ENCODE results near the gene ARHGAP22. TPM values are rescaled to one million over a fixed set of nuclear protein-coding genes. Genes with fewer than 3 reads are reported as not detected.

Gene ARHGAP22
- total and polyA plus RNA-seq, 11 donors = 1.1 to 9.5 (median 2.8) TPM

DNA sequence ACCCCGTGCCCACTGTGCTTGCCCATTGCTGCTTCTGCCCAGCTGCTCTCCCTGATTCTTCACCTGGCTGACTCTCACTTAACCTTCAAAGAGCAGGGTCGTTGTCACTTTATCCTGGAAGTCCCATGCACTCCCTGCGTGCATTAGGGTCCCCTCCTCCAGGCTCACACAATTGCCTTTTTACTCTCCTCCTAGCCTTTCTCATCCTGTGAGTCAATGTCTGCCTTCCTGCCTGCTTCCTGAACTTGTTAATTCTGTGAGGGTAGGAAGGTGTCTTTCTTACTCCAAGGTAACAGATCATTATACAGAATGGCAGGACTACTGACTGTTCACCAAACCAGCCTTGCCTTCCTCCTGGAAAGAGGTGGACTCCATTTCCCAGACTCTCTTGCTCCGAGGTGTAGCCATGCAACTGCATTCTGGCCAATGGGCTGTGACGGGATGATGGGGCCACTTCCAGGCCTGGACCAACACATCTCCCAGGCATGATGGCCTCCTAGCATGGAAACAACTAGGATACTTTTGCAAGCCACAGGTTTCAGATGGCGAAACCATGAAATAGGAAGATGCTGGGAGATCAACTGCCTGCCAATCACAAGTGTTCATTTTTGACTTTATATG lies 54.7 kb downstream of the ARHGAP22 start:
- Histone ChIP-seq H3K4me1 (peaks cover 0 to 24% (median 9%) of the 10 kb centered on the region in 12 donors), H3K27me3 (no peaks in the 10 kb centered on the region), H3K27ac (no peak overlapping the region), H3K36me3 (peaks cover 0 to 14% (median 0%) of the 10 kb centered on the region in 9 donors), H3K4me3 (no peak overlapping the region), H3K9me3 (no peaks in the 10 kb centered on the region)
- 78 to 88% (median 83%) methylated on average over 6 of the region's 6 CpGs for WGBS, 4 donors
- ATAC-seq (no peak), DNase-seq (no peak)
- intact Hi-C loops (cut with DNase I) = loop anchor here in 7 of 10 donors (2.0 to 10.0 kb wide), 8 partner anchors 57 to 962 kb away; partner anchors contain the start of gene ARHGAP22 (in 5 of the 7)
- no peak for TF ChIP-seq CTCF (IDR thresholded peaks at IDR 0.05)
- TF ChIP-seq POLR2A (IDR thresholded peaks at IDR 0.05) = no peak

DNA sequence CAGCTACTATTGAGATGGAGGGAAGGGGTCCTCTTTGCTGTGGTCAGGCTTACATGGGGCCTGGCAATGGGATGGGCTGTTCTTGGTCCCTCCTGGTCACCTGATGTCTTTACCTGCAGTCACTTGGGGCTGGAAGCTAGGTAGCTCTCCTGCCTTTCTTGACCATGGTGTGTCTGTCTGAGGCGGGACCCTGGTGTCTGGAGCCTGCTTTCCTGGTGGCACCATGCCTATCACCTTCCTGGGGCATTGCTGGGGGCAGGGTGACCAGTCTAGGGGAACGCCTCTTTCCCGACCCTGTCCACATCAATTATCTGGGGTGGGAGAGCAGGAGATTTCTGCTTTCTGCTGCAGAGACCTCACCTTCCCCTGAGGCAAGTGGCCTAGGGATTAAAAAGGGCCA lies 55.6 kb downstream of the ARHGAP22 start:
- Histone ChIP-seq H3K4me3 (no peak overlapping the region), H3K27ac (no peak overlapping the region), H3K27me3 (no peaks in the 10 kb centered on the region), H3K4me1 (peaks cover 0 to 23% (median 9%) of the 10 kb centered on the region in 12 donors), H3K36me3 (peaks cover 0 to 10% (median 0%) of the 10 kb centered on the region in 9 donors), H3K9me3 (no peaks in the 10 kb centered on the region)
- TF ChIP-seq CTCF (IDR thresholded peaks at IDR 0.05) = no peak
- no peak for TF ChIP-seq POLR2A (IDR thresholded peaks at IDR 0.05)
- intact Hi-C loops (cut with DNase I) = no loop called here
- DNase-seq = no peak
- no peak for ATAC-seq
- 79 to 98% (median 95%) methylated on average over 3 of the region's 3 CpGs for WGBS, 4 donors

GRCh38 chr10:48548531-48549135 lies 56.2 kb downstream of the ARHGAP22 start:
- no peak overlapping the region for H3K27ac ChIP-seq
- H3K9me3 ChIP-seq = no peaks in the 10 kb centered on the region
- H3K36me3 ChIP-seq = peaks cover 0 to 10% (median 0%) of the 10 kb centered on the region in 9 donors
- H3K4me3 ChIP-seq = no peak overlapping the region
- H3K4me1 ChIP-seq = peaks cover 0 to 17% (median 9%) of the 10 kb centered on the region in 12 donors
- TF ChIP-seq POLR2A (IDR thresholded peaks at IDR 0.05) = no peak
- ATAC-seq = no peak
- no peaks in the 10 kb centered on the region for H3K27me3 ChIP-seq
- 84 to 92% (median 89%) methylated on average over 6 to 7 of the region's 7 CpGs for WGBS, 4 donors
- intact Hi-C loops (cut with DNase I) = no loop called here
- no peak for DNase-seq

DNA sequence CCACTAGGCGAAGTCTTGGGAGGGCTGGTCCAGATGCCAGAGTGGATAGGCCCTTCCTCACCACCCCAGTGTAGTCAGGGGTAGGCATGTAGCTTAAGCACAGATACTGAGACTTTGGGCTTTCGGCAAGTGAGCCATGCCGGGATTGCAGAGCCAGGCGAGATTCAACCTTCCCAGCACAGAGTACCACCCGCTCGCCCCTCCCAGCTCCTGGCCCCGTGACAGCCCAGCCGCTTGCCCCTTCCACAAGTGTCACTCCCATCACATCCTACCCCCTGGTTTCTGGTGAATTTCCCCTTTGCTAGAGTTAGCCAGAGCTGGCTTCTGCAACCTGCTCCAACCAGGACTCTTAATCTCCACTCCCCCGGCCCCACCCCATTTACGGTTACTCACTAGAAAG lies 56.9 kb downstream of the ARHGAP22 start:
- Histone ChIP-seq H3K36me3 (peaks cover 0 to 10% (median 0%) of the 10 kb centered on the region in 9 donors), H3K9me3 (no peaks in the 10 kb centered on the region), H3K27ac (no peak overlapping the region), H3K4me3 (no peak overlapping the region), H3K4me1 (peaks cover 0 to 14% (median 9%) of the 10 kb centered on the region in 12 donors), H3K27me3 (no peaks in the 10 kb centered on the region)
- WGBS, 4 donors = 89 to 98% (median 94%) methylated on average over 10 of the region's 10 CpGs
- ATAC-seq = no peak
- TF ChIP-seq CTCF (IDR thresholded peaks at IDR 0.05) (no peak), POLR2A (IDR thresholded peaks at IDR 0.05) (no peak)
- intact Hi-C loops (cut with DNase I) = no loop called here
- no peak for DNase-seq

Data from heart left ventricle (tissue), 16 donors.